ENCODE data around the gene C9orf57. TPM values are rescaled to one million over a fixed set of nuclear protein-coding genes. Genes with fewer than 3 reads are reported as not detected.

Gene C9orf57
- total and polyA plus RNA-seq, 9 of the 15 experiments (the other 6 are each of a cell fraction or from before 2014, with no cell fraction given): not detected

- Histone ChIP-seq H4K20me1 (replicated peaks; ENCODE audit: control insufficient read depth, insufficient read depth, low read length) (no peaks in the 10 kb centered on the region), H3K79me2 (ENCODE audit: control insufficient read depth, insufficient read depth, low read length) (no peaks in the 10 kb centered on the region), H3K9me3 (replicated peaks; ENCODE audit: control insufficient read depth, insufficient read depth, low read depth, low read length) (no peaks in the 10 kb centered on the region), H2AFZ (ENCODE audit: low read depth, low read length) (no peak overlapping the region), H3K27ac (ENCODE audit: extremely low read depth, low read depth, low read length) (no peak overlapping the region), H3K9me1 (ENCODE audit: control insufficient read depth, insufficient read depth, low read length) (no peaks in the 10 kb centered on the region), H3K36me3 (ENCODE audit: control insufficient read depth, insufficient read depth, low read length) (no peaks in the 10 kb centered on the region), H3K27me3 (ENCODE audit: control insufficient read depth in 2 of 2, insufficient read depth in 2 of 2, low read length in 2 of 2) (peaks cover 0 to 14% of the 10 kb centered on the region in 2 experiments; a peak in 4 of 5 replicates), H3K4me1 (replicated peaks in 1 of 2; ENCODE audit: control insufficient read depth in 2 of 2, insufficient read depth in 2 of 2, low read length in 2 of 2) (no peaks in the 10 kb centered on the region), H3K4me3 (no peak overlapping the region), H3K9ac (ENCODE audit: insufficient read depth in 1 of 2, low read depth in 2 of 2, low read length in 2 of 2) (no peak overlapping the region), H3K4me2 (ENCODE audit: insufficient read depth, low read length) (no peak overlapping the region)
- ATAC-seq (no peak), FAIRE-seq (no peak), DNase-seq (ENCODE audit: extremely low read depth in 1 of 4, low spot score in 3 of 4) (no peak)
- ChIA-PET CTCF (ENCODE audit: low intra/inter-chr PET ratio) (interaction anchor here (0.8 to 2.0 kb wide), 2 partner anchors 234 to 785 kb away, joined by 3 to 15 read pairs; no protein-coding TSS in a partner anchor), POLR2A (interaction anchor here (0.8 to 1.0 kb wide), 2 partner anchors 14 to 33 kb away, joined by 3 to 4 read pairs; no protein-coding TSS in a partner anchor)
- no peak for TF ChIP-seq ZNF239 (CRISPR knock-in tag; IDR thresholded peaks at IDR 0.05)
- TF ChIP-seq CBX2 (IDR thresholded peaks at IDR 0.05; ENCODE audit: insufficient read depth, low read length, poor library complexity, severe bottlenecking): no peak
- no peak for TF ChIP-seq ZNF717 (CRISPR knock-in tag; IDR thresholded peaks at IDR 0.05)
- TF ChIP-seq ILK (tag; IDR thresholded peaks at IDR 0.05; ENCODE audit: borderline replicate concordance, low read depth): no peak
- TF ChIP-seq ZNF23 (CRISPR knock-in tag; IDR thresholded peaks at IDR 0.05): no peak
- intact Hi-C loops (cut with micrococcal nuclease): loop anchor here (2.0 to 5.0 kb wide), 3 partner anchors 164 to 784 kb away; no protein-coding TSS in a partner anchor
- in situ Hi-C loops (cut with MboI): loop anchor here (5.0 to 10.0 kb wide), 4 partner anchors 234 to 786 kb away; no protein-coding TSS in a partner anchor
- BruUV-seq (replicated peaks): no TSS peak
- WGBS (ENCODE audit: insufficient coverage, low coverage, missing lambda C conversion rate): 27% methylated on average over 4 of the region's 4 CpGs
Observed at GRCh38 chr9:72038408-72038807, 22.0 kb downstream of the C9orf57 start.

- no peak overlapping the region for H3K27ac ChIP-seq (ENCODE audit: extremely low read depth, low read depth, low read length)
- in situ Hi-C loops (cut with MboI) (loop anchor here (5.0 to 10.0 kb wide), 4 partner anchors 233 to 787 kb away; no protein-coding TSS in a partner anchor), intact Hi-C loops (cut with micrococcal nuclease) (loop anchor here (5.0 kb wide), 2 partner anchors 165 to 785 kb away; no protein-coding TSS in a partner anchor)
- no peak overlapping the region for H2AFZ ChIP-seq (ENCODE audit: low read depth, low read length)
- no peaks in the 10 kb centered on the region for H3K79me2 ChIP-seq (ENCODE audit: control insufficient read depth, insufficient read depth, low read length)
- 0% methylated on average over 4 of the region's 4 CpGs for WGBS (ENCODE audit: insufficient coverage, low coverage, missing lambda C conversion rate)
- peaks cover 0 to 14% of the 10 kb centered on the region in 2 experiments; a peak in 4 of 5 replicates for H3K27me3 ChIP-seq (ENCODE audit: control insufficient read depth in 2 of 2, insufficient read depth in 2 of 2, low read length in 2 of 2)
- H3K4me1 ChIP-seq (replicated peaks in 1 of 2; ENCODE audit: control insufficient read depth in 2 of 2, insufficient read depth in 2 of 2, low read length in 2 of 2): no peaks in the 10 kb centered on the region
- TF ChIP-seq PTTG1 (tag; IDR thresholded peaks at IDR 0.05; ENCODE audit: low read depth) (no peak), CBFB (CRISPR knock-in tag; IDR thresholded peaks at IDR 0.05) (no peak)
- no TSS peak for BruUV-seq (replicated peaks)
- ChIA-PET CTCF (ENCODE audit: low intra/inter-chr PET ratio) (interaction anchor here (0.7 kb wide), 1 partner anchor 785 kb away, joined by 3 read pairs; no protein-coding TSS in a partner anchor), POLR2A (no interaction called here)
- no peaks in the 10 kb centered on the region for H3K9me3 ChIP-seq (replicated peaks; ENCODE audit: control insufficient read depth, insufficient read depth, low read depth, low read length)
- no peak for FAIRE-seq
- H3K9ac ChIP-seq (ENCODE audit: insufficient read depth in 1 of 2, low read depth in 2 of 2, low read length in 2 of 2): no peak overlapping the region
- H4K20me1 ChIP-seq (replicated peaks; ENCODE audit: control insufficient read depth, insufficient read depth, low read length): no peaks in the 10 kb centered on the region
- H3K9me1 ChIP-seq (ENCODE audit: control insufficient read depth, insufficient read depth, low read length): no peaks in the 10 kb centered on the region
- no peak for ATAC-seq
- no peaks in the 10 kb centered on the region for H3K36me3 ChIP-seq (ENCODE audit: control insufficient read depth, insufficient read depth, low read length)
- no peak overlapping the region for H3K4me3 ChIP-seq
- H3K4me2 ChIP-seq (ENCODE audit: insufficient read depth, low read length): no peak overlapping the region
- no peak for DNase-seq (ENCODE audit: extremely low read depth in 1 of 4, low spot score in 3 of 4)
Observed at GRCh38 chr9:72037571-72037970, 22.8 kb downstream of the C9orf57 start.

All from K562 (cell line).